A549 (cell line): ENCODE results near the gene TTBK2.

Source experiments
- CHD4 ChIP-seq: fragments of 200-600 bp; sonication (generic); IDR thresholded peaks from 2 replicates; pipeline ENCODE4 v1.6.1; 2016; ENCODE audit warnings: antibody characterized with exemption, mild to moderate bottlenecking, borderline replicate concordance
- EP300 ChIP-seq, 2 experiments: fragments of >200 bp; sonication (Bioruptor Twin); formaldehyde crosslinking; IDR thresholded peaks; 2 replicates in 1 of 2; 3 replicates in 1 of 2; pipeline ENCODE4 v1.6.1; 2016 to 2017
- JUNB ChIP-seq: fragments of >200 bp; sonication (Bioruptor Twin); formaldehyde crosslinking; IDR thresholded peaks from 2 replicates; pipeline ENCODE4 v1.6.1; 2016
- KDM1A ChIP-seq: fragments of 200-600 bp; sonication (generic); IDR thresholded peaks from 2 replicates; pipeline ENCODE4 v1.6.1; 2016; ENCODE audit warnings: low read depth, mild to moderate bottlenecking
- MYC ChIP-seq: IDR thresholded peaks from 2 replicates; pipeline ENCODE4 v1.6.1; 2012; ENCODE audit warnings: mild to moderate bottlenecking, inconsistent platforms, low read length, improper control_type of control experiment, borderline replicate concordance
- NR3C1 ChIP-seq: fragments of >200 bp; sonication (Bioruptor Twin); formaldehyde crosslinking; IDR thresholded peaks from 3 replicates; pipeline ENCODE4 v1.6.1; 2017
- TF ChIP-seq, protein P1 (sequence below): fragments of >200 bp; sonication (Bioruptor Twin); formaldehyde crosslinking; IDR thresholded peaks from 3 replicates; pipeline ENCODE4 v1.5.1; 2016
- TF ChIP-seq, protein P2 (sequence below): fragments of 200-600 bp; sonication (generic); IDR thresholded peaks from 2 replicates; pipeline ENCODE4 v1.6.1; 2016; ENCODE audit warnings: antibody characterized with exemption, mild to moderate bottlenecking, moderate library complexity

DNA sequence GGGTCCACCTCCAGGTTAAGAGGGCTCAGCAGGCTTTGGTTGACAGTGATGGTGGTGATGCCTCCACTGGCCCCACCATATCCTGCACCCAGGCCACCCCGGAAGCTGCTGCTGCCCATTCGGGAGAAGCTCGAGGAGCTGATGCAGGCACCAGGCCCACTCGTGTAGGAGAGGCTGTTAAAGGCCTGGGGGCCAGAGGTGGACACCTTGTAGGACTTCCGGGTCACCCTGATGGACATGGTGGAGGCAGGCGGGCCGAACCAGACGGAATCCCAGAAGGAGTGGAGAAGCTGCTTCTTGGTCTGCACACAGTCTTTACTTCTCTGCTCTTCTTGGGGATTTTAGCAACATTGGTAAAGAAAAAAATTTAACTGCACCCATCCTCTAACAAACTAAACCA is 118.4 kb downstream of the TTBK2 start:
- no peak for TF ChIP-seq EP300 (IDR thresholded peaks at IDR 0.05)
- TF ChIP-seq, protein P1, sequence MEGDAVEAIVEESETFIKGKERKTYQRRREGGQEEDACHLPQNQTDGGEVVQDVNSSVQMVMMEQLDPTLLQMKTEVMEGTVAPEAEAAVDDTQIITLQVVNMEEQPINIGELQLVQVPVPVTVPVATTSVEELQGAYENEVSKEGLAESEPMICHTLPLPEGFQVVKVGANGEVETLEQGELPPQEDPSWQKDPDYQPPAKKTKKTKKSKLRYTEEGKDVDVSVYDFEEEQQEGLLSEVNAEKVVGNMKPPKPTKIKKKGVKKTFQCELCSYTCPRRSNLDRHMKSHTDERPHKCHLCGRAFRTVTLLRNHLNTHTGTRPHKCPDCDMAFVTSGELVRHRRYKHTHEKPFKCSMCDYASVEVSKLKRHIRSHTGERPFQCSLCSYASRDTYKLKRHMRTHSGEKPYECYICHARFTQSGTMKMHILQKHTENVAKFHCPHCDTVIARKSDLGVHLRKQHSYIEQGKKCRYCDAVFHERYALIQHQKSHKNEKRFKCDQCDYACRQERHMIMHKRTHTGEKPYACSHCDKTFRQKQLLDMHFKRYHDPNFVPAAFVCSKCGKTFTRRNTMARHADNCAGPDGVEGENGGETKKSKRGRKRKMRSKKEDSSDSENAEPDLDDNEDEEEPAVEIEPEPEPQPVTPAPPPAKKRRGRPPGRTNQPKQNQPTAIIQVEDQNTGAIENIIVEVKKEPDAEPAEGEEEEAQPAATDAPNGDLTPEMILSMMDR, result no peak
- TF ChIP-seq CHD4, result no peak
- TF ChIP-seq KDM1A, result no peak
- TF ChIP-seq NR3C1, result no peak
- no peak for TF ChIP-seq JUNB
- TF ChIP-seq MYC, result no peak
- TF ChIP-seq, protein P2, sequence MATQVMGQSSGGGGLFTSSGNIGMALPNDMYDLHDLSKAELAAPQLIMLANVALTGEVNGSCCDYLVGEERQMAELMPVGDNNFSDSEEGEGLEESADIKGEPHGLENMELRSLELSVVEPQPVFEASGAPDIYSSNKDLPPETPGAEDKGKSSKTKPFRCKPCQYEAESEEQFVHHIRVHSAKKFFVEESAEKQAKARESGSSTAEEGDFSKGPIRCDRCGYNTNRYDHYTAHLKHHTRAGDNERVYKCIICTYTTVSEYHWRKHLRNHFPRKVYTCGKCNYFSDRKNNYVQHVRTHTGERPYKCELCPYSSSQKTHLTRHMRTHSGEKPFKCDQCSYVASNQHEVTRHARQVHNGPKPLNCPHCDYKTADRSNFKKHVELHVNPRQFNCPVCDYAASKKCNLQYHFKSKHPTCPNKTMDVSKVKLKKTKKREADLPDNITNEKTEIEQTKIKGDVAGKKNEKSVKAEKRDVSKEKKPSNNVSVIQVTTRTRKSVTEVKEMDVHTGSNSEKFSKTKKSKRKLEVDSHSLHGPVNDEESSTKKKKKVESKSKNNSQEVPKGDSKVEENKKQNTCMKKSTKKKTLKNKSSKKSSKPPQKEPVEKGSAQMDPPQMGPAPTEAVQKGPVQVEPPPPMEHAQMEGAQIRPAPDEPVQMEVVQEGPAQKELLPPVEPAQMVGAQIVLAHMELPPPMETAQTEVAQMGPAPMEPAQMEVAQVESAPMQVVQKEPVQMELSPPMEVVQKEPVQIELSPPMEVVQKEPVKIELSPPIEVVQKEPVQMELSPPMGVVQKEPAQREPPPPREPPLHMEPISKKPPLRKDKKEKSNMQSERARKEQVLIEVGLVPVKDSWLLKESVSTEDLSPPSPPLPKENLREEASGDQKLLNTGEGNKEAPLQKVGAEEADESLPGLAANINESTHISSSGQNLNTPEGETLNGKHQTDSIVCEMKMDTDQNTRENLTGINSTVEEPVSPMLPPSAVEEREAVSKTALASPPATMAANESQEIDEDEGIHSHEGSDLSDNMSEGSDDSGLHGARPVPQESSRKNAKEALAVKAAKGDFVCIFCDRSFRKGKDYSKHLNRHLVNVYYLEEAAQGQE, result no peak
